ENCODE data around the gene FAT2.
A peak's percentile ranks its signal among the peaks of the same experiment; 100 is the strongest.
"Not testable (repeated sequence)": the region's sequence is repeated elsewhere in the genome, so short reads cannot be mapped to it uniquely, and the experiment has no call there.

FAT2 gene

GRCh38 chr5:151612689-151613427 lies 21.7 kb upstream of the FAT2 start:
- no peak for DNase-seq

GRCh38 chr5:151611127-151611775 lies 20.1 kb upstream of the FAT2 start:
- no peak for DNase-seq

- DNase-seq: no peak
Measured at GRCh38 chr5:151608522-151608921, 17.4 kb upstream of the FAT2 start.

- no peak for DNase-seq
Measured at GRCh38 chr5:151607304-151607703, 16.2 kb upstream of the FAT2 start.

- no peak for DNase-seq
Measured at GRCh38 chr5:151605559-151605958, 14.4 kb upstream of the FAT2 start.

- DNase-seq: no peak
Measured at GRCh38 chr5:151602806-151603205, 11.7 kb upstream of the FAT2 start.

- no peak for DNase-seq
Measured at GRCh38 chr5:151601391-151601790, 10.3 kb upstream of the FAT2 start.

- no peak for DNase-seq
Measured at GRCh38 chr5:151600069-151600665, 9.0 kb upstream of the FAT2 start.

- DNase-seq: no peak
Measured at GRCh38 chr5:151598984-151599383, 7.9 kb upstream of the FAT2 start.

GRCh38 chr5:151598549-151598948 lies 7.4 kb upstream of the FAT2 start:
- no peak for DNase-seq

GRCh38 chr5:151597749-151598148 lies 6.6 kb upstream of the FAT2 start:
- DNase-seq: peak; percentile 53 to 64

GRCh38 chr5:151596828-151597539 lies 5.9 kb upstream of the FAT2 start:
- no peak for DNase-seq

GRCh38 chr5:151595411-151595826 lies 4.3 kb upstream of the FAT2 start:
- no peak for DNase-seq

- peak in 1 of 2 donors; percentile 35 for DNase-seq
Measured at GRCh38 chr5:151592855-151593408, 1.8 kb upstream of the FAT2 start.

- peak; percentile 69 to 83 for DNase-seq
Measured at GRCh38 chr5:151589878-151590570, 1.1 kb downstream of the FAT2 start.

GRCh38 chr5:151587796-151588555 lies 3.2 kb downstream of the FAT2 start:
- peak; percentile 74 to 90 for DNase-seq

- no peak for DNase-seq
Measured at GRCh38 chr5:151585970-151586369, 5.2 kb downstream of the FAT2 start.

GRCh38 chr5:151585344-151585743 lies 5.8 kb downstream of the FAT2 start:
- not testable (repeated sequence) for DNase-seq

GRCh38 chr5:151584057-151584937 lies 6.8 kb downstream of the FAT2 start:
- no peak for DNase-seq

GRCh38 chr5:151581812-151582583 lies 9.1 kb downstream of the FAT2 start:
- no peak for DNase-seq

Data from inflammatory macrophage treated with lipopolysaccharide for 1 hour (primary cell).